Transverse colon (tissue), 4 donors: ENCODE measurements around the gene CTDNEP1.

Experiments used
- EP300 ChIP-seq: sonication (generic); formaldehyde crosslinking; IDR thresholded peaks from one replicate; pipeline ENCODE4 v1.6.1; 2017; ENCODE audit warnings: antibody characterized with exemption, low read depth
- POLR2A ChIP-seq: fragments of 450-650 bp; IDR thresholded peaks from one replicate; pipeline ENCODE4 v1.6.1; 2016; ENCODE audit warnings: antibody characterized with exemption, mild to moderate bottlenecking, moderate library complexity
- POLR2AphosphoS5 ChIP-seq, 3 donors: sonication (generic); formaldehyde crosslinking; IDR thresholded peaks; one replicate each; pipeline ENCODE4 v1.6.1; 2016; ENCODE audit warnings: antibody characterized with exemption in 3 of 3
- TF ChIP-seq, protein P1 (sequence below), 5 experiments: fragments of 200-600 bp in 3 of 5; fragments of 450-650 bp in 2 of 5; sonication (generic) in 3 of 5; IDR thresholded peaks; 1 replicate in 2 of 5; 2 replicates in 3 of 5; pipeline ENCODE4 v1.5.1; 2016 to 2017; ENCODE audit warnings: antibody characterized with exemption in 5 of 5, inconsistent platforms in 3 of 5, mild to moderate bottlenecking in 2 of 5, moderate library complexity in 1 of 5

DNA sequence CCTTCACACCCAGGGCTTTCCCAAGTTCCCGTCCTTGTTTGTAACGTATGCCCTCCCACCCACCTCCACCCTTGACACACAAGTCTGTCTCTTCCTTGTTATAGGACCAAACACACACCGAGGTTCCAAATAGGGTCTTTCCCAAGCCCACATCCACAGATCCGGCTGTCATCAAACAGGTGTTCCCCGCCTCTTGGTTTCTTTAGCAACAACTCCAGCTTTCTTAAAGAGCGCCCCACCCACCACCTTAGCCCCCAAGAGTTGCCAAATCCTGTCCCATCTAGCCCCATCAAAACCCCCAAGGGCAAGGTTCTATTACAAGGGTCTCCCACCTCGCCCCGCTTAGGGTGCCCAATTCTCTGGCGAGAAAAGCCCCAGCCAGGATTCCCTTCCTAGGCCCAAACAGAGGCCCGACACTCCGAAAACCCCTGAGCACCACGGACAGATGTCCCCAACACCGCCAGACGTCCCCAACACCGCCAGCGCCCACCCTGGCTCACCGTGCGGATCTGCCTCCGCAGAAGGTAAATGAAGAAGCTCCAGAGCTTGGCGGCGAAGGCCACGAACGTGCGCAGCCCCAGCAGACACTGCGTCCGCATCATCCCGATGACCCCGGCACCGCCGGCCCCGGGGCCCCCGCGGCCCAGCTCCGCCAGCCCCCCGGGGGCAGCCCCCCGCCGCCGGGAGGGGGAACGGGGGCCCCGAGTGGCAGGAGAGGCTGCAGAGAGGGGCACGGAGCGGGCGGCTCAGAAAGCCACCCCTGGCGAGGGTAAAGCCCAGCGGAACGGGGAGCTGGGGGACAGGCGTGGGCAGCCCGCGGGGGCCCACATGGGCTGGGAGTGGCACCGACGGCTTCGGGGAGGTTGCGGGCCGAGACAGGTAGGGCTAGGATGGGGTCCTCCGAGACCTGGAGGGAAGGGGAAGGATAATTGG is 573 bp downstream of the CTDNEP1 start:
- TF ChIP-seq, protein P1, sequence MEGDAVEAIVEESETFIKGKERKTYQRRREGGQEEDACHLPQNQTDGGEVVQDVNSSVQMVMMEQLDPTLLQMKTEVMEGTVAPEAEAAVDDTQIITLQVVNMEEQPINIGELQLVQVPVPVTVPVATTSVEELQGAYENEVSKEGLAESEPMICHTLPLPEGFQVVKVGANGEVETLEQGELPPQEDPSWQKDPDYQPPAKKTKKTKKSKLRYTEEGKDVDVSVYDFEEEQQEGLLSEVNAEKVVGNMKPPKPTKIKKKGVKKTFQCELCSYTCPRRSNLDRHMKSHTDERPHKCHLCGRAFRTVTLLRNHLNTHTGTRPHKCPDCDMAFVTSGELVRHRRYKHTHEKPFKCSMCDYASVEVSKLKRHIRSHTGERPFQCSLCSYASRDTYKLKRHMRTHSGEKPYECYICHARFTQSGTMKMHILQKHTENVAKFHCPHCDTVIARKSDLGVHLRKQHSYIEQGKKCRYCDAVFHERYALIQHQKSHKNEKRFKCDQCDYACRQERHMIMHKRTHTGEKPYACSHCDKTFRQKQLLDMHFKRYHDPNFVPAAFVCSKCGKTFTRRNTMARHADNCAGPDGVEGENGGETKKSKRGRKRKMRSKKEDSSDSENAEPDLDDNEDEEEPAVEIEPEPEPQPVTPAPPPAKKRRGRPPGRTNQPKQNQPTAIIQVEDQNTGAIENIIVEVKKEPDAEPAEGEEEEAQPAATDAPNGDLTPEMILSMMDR (IDR thresholded peaks at IDR 0.05) = no peak
- TF ChIP-seq POLR2AphosphoS5 (IDR thresholded peaks at IDR 0.05) (no peak), EP300 (no peak), POLR2A (peak; percentile 35)
